Fibroblast of villous mesenchyme (primary cell): ENCODE results near the gene LPCAT3. TPM values are rescaled to one million over a fixed set of nuclear protein-coding genes. Genes with fewer than 3 reads are reported as not detected.

ENCODE experiments used
- DNase-seq: peaks from one replicate; pipeline ENCODE4 v3.0.0-alpha.2; 2010; ENCODE audit warnings: low read depth
- H3K4me3 ChIP-seq: 2 replicates; pipeline ENCODE4 v1.5.1; 2011; ENCODE audit warnings: low read depth, mild to moderate bottlenecking, low read length
- CTCF ChIP-seq: IDR thresholded peaks from 2 replicates; pipeline ENCODE4 v1.5.1; 2012; ENCODE audit warnings: low read depth, mild to moderate bottlenecking, low read length; ENCODE audit not compliant: insufficient read depth
- total RNA-seq: library from RNA; depleted of rRNA; stranded (reverse); fragments of >200 nt; gene quantifications from 2 replicates; pipeline ENCODE4 v1.2.3, GENCODE V29; 2012

The LPCAT3 gene
- total RNA-seq, 1 donor = 26.3 TPM

GRCh38 chr12:7009512-7009911 lies 8.8 kb downstream of the LPCAT3 start:
- TF ChIP-seq CTCF = no peak
- H3K4me3 ChIP-seq = no peak overlapping the region
- peak; percentile 76 for DNase-seq

DNA sequence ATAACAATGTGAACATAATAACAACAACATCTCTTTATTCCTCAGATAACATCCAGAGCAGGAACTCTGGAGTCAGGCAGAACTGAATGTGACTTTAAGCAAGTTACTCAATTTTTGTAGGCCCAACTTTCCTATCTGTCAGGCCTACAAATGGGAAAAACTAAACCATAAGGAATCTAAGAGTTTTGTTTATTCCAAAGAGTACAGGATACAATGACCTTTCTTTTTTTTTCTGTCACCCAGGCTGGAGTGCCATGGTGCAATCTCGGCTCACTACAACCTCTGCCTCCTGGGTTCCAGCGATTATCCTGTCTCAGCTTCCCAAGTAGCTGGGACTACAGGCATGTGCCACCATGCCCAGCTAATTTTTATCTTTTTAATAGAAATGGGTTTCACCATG lies 9.4 kb downstream of the LPCAT3 start:
- no peak overlapping the region for H3K4me3 ChIP-seq
- no peak for TF ChIP-seq CTCF
- peak; percentile 27 for DNase-seq

- H3K4me3 ChIP-seq = no peak overlapping the region
- no peak for TF ChIP-seq CTCF
- no peak for DNase-seq
Observed at GRCh38 chr12:7006639-7007038, 11.6 kb downstream of the LPCAT3 start.

DNA sequence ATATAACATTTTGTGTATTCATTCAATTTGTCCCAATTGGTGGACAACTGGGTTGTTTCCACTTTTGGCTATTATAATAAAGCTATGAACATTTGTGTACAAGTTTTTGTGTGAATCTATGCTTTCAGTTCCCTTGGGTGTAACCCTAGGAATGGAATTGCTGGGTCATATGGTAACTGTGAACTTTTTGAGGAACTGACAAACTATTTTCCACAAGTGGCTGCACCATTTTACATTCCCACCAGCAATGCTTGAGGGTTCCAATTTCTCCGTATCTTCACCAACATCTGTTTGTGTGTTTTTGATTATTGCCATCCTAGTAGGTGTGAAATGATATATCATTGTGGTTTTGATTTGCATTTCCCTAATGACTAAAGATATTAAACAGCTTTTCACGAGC lies 13.0 kb downstream of the LPCAT3 start:
- no peak overlapping the region for H3K4me3 ChIP-seq
- TF ChIP-seq CTCF = no peak
- no peak for DNase-seq

GRCh38 chr12:7004840-7005239 lies 13.4 kb downstream of the LPCAT3 start:
- no peak for DNase-seq
- no peak overlapping the region for H3K4me3 ChIP-seq
- TF ChIP-seq CTCF = no peak

- no peak for DNase-seq
- H3K4me3 ChIP-seq = no peak overlapping the region
- no peak for TF ChIP-seq CTCF
Observed at GRCh38 chr12:7004287-7004803, 13.9 kb downstream of the LPCAT3 start.

- H3K4me3 ChIP-seq = no peak overlapping the region
- TF ChIP-seq CTCF = no peak
- DNase-seq = no peak
Observed at GRCh38 chr12:7001921-7002591, 16.2 kb downstream of the LPCAT3 start.
